ENCODE data around the gene RRBP1.

The RRBP1 gene

DNA sequence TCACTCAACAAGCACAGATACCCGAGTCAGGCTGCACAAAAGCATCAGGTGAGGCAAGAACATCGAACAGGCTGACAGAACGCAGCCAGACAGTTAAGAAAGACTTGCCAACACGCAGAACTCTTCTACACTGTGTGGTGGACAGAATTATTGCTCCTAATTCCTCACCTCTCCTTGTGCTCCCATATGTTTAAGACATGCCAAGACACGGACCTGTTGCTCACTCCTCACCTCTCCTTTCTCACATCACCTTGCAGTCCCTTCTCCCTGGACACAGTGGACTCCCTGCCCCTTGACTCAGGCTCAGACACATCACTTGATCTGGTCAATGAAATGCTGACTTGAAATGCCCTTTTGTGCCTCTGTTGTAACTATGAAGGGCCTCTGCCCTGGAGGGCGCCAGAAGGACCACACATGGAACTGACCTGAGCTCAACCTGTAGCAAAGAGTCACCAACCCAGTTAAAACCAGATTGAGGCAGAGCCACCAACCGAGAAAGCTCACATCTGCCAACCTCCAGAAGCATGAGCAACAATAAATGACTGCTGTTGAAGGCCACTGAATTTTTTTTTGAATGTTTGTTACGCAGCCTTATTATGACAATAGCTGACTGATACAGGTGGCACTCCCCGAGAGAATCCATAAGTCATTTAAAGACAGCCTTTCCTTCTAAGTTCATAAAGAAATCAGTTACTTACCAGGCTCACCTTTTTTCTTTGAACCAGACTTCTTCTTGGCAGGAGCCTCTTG lies 24.0 kb downstream of the RRBP1 start:
- no peak for ATAC-seq (ENCODE audit: low read depth)
- Mint-ChIP-seq H3K36me3 (peaks cover 15% of the 10 kb centered on the region), H3K4me1 (no peaks in the 10 kb centered on the region), H3K27ac (no peak overlapping the region), H3K27me3 (no peaks in the 10 kb centered on the region), H3K9me3 (peaks cover 3% of the 10 kb centered on the region), H3K4me3 (no peak overlapping the region)
- no peak for DNase-seq (ENCODE audit: low spot score in 2 of 2)

DNA sequence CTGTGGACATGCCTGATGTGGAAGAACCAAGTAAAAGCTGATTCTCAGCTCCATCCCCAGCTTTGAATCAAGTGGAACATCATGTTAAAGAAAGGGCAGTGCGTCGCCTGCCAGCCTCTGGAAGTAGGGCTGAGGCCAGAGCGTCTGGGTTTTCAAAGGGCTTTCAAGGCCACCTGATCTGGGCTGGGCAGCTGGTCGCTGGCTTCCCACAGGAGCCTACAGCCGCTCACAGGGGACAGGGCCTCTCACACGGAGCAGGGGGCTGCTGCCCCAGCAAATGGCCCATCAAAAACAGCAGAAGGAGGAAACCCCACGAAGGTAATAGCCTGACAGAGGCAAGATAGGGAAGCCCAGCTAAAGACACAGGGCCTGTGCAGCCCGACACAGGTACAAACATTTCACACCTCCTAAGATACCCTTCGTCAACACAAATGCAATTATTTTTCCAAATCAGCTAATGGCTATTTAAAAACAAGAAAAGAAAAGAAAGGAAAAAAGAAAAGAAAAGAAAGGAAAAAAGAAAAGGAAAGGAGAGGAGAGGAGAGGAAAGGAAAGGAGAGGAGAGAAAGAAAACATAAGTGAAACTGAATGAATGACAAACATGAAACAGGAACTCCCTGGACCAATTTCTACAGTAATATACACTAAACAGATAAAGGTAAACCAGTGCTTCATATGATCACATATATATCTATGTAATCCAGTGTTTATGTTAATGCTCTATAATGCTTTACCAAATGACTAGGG lies 24.8 kb downstream of the RRBP1 start:
- H3K4me1 Mint-ChIP-seq = no peaks in the 10 kb centered on the region
- DNase-seq (ENCODE audit: low spot score in 2 of 2) = no peak
- H3K27ac Mint-ChIP-seq = no peak overlapping the region
- peaks cover 15% of the 10 kb centered on the region for H3K36me3 Mint-ChIP-seq
- peaks cover 3% of the 10 kb centered on the region for H3K9me3 Mint-ChIP-seq
- H3K4me3 Mint-ChIP-seq = no peak overlapping the region
- ATAC-seq (ENCODE audit: low read depth) = no peak
- H3K27me3 Mint-ChIP-seq = no peaks in the 10 kb centered on the region

DNA sequence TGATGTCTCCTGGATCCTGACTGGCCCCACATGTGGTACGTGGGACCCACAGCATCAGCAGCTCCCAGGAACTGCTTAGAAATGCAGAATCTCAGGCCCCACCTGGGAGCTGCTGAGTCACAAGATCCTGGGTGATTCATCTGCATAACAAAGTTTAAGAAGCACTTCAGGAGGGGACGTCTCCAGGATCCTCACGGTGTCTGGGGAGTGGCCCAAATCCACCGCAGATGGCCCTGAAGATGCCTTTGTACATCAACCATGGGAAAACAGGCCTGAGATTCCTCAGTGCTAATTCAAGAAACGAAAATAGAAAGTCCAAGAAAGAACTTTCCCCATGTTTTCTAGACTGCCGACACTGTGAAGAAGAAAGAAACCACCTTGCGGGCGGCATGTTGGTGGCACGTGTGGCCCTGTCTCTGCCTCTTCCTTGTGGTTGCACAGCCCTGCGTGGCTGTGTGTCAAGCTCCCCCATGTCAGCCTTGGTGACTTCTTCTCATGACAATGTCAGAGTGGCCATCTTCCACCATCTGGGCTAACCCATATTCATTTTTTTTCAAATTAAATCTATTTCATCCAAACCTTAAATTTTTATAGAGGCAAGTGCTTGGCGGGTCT lies 26.1 kb downstream of the RRBP1 start:
- DNase-seq (ENCODE audit: low spot score in 2 of 2) (no peak), ATAC-seq (ENCODE audit: low read depth) (no peak)
- H3K4me1 Mint-ChIP-seq = no peaks in the 10 kb centered on the region
- no peak overlapping the region for H3K4me3 Mint-ChIP-seq
- H3K27ac Mint-ChIP-seq = no peak overlapping the region
- peaks cover 3% of the 10 kb centered on the region for H3K9me3 Mint-ChIP-seq
- peaks cover 15% of the 10 kb centered on the region for H3K36me3 Mint-ChIP-seq
- H3K27me3 Mint-ChIP-seq = no peaks in the 10 kb centered on the region

DNA sequence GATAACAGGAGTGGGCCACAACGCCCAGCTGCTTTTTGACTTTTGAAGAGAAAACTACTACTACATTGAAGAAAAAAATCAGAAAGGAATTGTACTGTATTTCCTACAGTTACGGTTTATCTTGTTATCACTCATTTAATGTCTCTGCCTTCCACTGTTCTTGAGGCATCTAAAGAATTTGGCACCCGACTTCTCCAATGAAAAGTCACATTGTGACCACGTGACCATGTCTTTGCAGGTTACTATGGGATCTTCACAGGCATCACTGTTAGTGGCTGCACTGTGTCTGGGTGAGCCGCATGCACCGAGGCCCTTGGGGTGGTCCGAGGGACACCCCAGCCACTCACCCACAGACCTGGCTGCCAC lies 26.8 kb downstream of the RRBP1 start:
- ATAC-seq (ENCODE audit: low read depth) = no peak
- H3K4me1 Mint-ChIP-seq = no peaks in the 10 kb centered on the region
- peaks cover 15% of the 10 kb centered on the region for H3K36me3 Mint-ChIP-seq
- H3K4me3 Mint-ChIP-seq = no peak overlapping the region
- no peak for DNase-seq (ENCODE audit: low spot score in 2 of 2)
- H3K9me3 Mint-ChIP-seq = peaks cover 3% of the 10 kb centered on the region
- H3K27ac Mint-ChIP-seq = no peak overlapping the region
- H3K27me3 Mint-ChIP-seq = no peaks in the 10 kb centered on the region

DNA sequence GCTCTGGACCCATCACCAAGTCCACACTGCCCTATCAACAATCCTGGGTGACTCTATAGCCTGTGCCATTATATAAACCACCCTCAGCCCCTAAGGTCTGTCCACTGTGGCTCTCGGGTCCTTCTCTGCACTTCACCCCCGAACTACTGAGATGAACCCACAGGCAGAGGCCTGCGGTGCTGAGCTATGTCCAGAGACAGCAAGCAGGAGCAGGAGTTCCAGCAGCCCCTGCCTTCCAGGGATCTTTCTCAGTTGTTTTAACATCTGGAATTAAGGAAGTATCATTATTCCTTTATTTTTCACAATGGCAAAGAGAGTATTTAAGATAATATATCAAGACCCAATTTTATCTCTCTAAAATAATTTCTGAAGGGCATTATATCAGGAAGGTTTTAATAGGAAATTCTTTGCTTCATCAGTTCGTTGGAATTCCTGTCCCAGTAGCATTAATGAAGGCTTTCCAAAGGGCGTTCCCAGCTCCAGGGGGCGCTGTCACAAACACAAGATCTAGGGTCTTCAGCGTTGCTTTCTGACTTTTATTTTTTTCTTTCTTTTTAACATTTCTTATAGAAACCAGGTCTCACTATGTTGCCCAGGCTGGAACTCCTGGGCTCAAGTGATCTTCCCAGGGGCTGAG lies 27.3 kb downstream of the RRBP1 start:
- H3K27ac Mint-ChIP-seq = no peak overlapping the region
- no peaks in the 10 kb centered on the region for H3K27me3 Mint-ChIP-seq
- DNase-seq (ENCODE audit: low spot score in 2 of 2) (no peak), ATAC-seq (ENCODE audit: low read depth) (no peak)
- H3K4me1 Mint-ChIP-seq = no peaks in the 10 kb centered on the region
- H3K36me3 Mint-ChIP-seq = peaks cover 13% of the 10 kb centered on the region
- no peak overlapping the region for H3K4me3 Mint-ChIP-seq
- H3K9me3 Mint-ChIP-seq = peaks cover 3% of the 10 kb centered on the region

DNA sequence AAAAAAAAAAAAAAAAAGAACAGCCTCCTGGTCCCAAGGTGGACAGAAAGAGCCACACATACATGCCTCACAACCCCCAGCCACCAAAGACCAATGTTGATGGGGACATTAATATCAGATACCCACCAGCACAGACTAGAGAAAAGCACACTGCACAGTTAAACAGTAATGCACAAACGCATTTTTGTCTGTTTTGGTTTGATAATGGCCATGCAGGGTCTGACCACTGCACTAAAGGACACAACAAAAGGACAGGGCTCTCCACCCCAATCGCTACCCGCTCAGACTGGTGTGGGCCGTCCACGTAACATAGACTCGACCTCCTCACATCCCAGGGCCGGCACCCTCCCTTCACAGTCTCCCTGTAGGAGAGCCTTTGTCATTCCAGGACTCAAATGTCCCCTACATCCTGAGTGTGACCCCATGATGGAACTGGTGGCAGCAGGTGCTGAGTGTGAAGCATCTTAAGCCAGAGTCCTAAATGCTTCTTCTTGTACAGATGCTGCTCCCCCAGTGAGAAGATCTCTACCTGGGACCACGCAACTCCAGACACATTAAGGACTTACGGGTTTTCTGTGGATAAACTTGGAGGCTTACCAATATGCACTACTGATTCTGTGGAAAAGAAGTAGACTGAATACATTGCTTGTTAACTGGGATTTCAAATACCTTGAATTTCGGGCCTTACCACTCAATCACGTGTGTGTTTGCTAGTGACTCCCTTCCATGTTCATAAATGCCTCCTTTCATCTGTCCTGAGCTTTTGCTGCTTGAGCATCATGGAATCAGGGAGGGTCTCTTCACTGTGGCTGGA lies 28.0 kb downstream of the RRBP1 start:
- H3K36me3 Mint-ChIP-seq = peaks cover 11% of the 10 kb centered on the region
- DNase-seq (ENCODE audit: low spot score in 2 of 2) = no peak

DNA sequence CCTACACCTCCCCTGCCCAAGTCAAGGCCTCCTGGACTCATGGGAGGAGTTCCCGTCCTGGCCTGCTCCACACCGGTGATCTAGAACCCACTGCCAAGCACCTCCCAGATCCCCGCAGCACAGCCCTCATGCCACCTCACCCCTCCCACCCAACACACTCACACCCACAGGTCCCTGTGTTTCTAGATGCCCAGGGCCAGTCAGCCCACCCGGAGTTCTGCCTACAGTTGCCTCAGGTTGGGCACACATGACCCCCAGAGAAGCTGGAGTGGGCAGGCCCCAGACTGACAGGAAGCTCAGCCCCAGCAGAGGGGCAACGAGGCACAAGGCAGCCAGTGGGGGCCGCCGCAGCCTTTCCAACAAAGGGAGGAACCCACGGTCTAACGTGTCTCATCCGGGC lies 29.6 kb downstream of the RRBP1 start:
- Mint-ChIP-seq H3K36me3 (no peaks in the 10 kb centered on the region), H3K4me3 (no peak overlapping the region), H3K27ac (no peak overlapping the region), H3K27me3 (no peaks in the 10 kb centered on the region), H3K4me1 (no peaks in the 10 kb centered on the region), H3K9me3 (no peaks in the 10 kb centered on the region)
- ATAC-seq (ENCODE audit: low read depth) (no peak), DNase-seq (ENCODE audit: low spot score in 2 of 2) (no peak)

More for the DNA sequence above, 28.0 kb downstream of the RRBP1 start:
- H3K4me3 Mint-ChIP-seq = no peak overlapping the region
- H3K27ac Mint-ChIP-seq = no peak overlapping the region
- H3K27me3 Mint-ChIP-seq = no peaks in the 10 kb centered on the region
- H3K4me1 Mint-ChIP-seq = no peaks in the 10 kb centered on the region
- peaks cover 3% of the 10 kb centered on the region for H3K9me3 Mint-ChIP-seq
- ATAC-seq (ENCODE audit: low read depth) = no peak

DNA sequence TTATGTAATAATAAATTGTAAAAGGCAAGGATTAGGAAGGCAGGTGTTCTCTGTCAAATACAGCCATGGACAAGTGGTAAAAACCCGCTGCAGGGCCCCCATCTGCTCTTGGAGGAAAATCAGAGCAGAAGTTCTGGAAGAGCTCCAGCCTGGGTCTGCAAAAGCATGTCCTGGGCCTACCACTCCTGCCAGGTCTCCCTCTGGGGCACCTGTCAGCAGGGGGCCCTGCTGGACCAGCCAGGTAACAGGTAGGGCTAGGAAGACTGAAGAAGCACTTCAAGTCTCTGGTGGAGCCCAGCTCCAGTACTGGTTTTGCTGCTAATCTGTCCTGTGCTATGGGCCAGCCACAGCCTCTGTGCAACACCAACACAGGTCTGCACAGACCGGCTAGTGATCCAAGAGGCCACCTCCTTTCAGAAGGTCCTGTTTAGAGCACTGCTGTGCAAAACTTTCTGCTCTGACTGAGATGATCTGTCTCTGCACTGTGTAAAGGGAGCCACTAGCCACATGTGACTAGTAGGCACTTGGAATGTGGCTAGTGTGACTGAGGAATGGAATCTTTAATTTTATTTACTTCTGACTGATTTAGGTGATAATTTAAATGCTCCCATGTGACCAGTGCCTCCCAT lies 30.2 kb downstream of the RRBP1 start:
- ATAC-seq (ENCODE audit: low read depth) (no peak), DNase-seq (ENCODE audit: low spot score in 2 of 2) (no peak)
- Mint-ChIP-seq H3K27me3 (no peaks in the 10 kb centered on the region), H3K36me3 (no peaks in the 10 kb centered on the region), H3K9me3 (no peaks in the 10 kb centered on the region), H3K4me3 (no peak overlapping the region), H3K4me1 (no peaks in the 10 kb centered on the region), H3K27ac (no peak overlapping the region)

DNA sequence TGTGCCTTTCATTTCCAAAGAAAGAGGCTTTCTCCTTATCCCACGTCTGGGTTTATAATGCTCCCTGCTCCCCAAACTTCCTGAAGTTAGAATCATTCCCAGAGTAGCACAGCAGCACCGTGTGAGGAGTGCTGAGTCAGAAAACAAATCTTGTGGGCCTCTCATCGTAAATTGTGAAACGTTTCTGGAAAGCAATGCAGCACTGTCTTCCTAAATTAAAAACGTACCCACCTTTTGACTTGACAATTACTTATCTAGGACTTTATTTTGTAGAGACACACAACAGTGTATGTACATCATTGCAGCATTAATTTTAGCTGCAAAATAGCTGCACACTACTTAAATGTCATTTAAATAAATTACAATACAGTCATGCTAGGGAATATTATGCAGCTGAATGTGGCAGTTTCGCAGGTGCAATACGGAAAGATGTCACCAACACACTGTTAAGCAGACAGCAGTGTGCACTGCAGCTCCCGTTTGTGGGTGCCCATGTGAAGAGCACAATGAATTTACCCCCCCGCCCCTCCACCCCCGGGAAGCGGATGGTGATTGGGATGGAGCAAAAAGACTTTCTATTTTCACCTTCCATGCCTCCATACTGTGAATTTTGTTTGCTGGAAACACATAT lies 30.8 kb downstream of the RRBP1 start:
- H3K36me3 Mint-ChIP-seq = no peaks in the 10 kb centered on the region
- DNase-seq (ENCODE audit: low spot score in 2 of 2) (no peak), ATAC-seq (ENCODE audit: low read depth) (no peak)
- no peaks in the 10 kb centered on the region for H3K4me1 Mint-ChIP-seq
- no peak overlapping the region for H3K27ac Mint-ChIP-seq
- H3K9me3 Mint-ChIP-seq = no peaks in the 10 kb centered on the region
- no peak overlapping the region for H3K4me3 Mint-ChIP-seq
- H3K27me3 Mint-ChIP-seq = no peaks in the 10 kb centered on the region

DNA sequence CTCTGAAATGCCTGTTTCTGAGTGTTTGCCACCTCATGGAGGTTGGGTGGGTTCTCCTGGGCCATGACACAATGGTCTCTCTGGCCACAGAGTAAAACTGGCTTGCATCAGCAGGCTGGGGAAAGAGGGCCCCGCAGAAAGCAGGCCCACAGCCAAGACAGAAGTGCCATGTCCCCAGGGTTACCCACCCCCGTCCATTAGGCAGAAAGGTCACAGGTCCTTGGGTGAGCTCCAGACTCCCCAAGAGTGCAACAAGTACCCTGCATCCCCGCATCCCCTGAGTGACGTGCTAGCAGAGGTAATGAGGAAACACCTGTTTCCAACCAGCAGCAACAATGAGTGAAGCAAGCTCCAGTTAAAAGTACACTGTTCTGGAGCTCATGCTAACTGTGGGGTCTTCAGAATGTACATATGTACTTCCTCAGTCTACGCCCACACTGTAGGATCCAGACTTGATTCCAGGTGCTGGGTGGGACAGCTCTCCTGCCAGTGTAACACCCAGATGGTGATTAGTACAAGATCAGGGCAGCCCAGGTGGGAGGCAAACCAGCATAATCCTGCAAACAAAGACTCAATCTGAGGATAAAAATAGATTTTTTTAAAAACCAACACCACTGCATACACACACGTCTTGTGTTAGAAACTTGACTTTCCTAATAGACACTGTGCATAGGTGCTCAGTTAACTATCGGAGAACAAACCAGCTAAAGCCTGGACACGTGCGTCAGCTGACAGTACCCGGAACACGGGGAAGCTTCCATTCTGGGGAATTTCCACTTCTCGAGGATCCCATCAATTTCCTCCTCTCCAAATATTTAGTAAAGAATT lies 31.5 kb downstream of the RRBP1 start:
- Mint-ChIP-seq H3K9me3 (no peaks in the 10 kb centered on the region), H3K27ac (no peak overlapping the region), H3K4me3 (no peak overlapping the region), H3K27me3 (no peaks in the 10 kb centered on the region), H3K4me1 (no peaks in the 10 kb centered on the region), H3K36me3 (no peaks in the 10 kb centered on the region)
- DNase-seq (ENCODE audit: low spot score in 2 of 2) (no peak), ATAC-seq (ENCODE audit: low read depth) (no peak)

DNA sequence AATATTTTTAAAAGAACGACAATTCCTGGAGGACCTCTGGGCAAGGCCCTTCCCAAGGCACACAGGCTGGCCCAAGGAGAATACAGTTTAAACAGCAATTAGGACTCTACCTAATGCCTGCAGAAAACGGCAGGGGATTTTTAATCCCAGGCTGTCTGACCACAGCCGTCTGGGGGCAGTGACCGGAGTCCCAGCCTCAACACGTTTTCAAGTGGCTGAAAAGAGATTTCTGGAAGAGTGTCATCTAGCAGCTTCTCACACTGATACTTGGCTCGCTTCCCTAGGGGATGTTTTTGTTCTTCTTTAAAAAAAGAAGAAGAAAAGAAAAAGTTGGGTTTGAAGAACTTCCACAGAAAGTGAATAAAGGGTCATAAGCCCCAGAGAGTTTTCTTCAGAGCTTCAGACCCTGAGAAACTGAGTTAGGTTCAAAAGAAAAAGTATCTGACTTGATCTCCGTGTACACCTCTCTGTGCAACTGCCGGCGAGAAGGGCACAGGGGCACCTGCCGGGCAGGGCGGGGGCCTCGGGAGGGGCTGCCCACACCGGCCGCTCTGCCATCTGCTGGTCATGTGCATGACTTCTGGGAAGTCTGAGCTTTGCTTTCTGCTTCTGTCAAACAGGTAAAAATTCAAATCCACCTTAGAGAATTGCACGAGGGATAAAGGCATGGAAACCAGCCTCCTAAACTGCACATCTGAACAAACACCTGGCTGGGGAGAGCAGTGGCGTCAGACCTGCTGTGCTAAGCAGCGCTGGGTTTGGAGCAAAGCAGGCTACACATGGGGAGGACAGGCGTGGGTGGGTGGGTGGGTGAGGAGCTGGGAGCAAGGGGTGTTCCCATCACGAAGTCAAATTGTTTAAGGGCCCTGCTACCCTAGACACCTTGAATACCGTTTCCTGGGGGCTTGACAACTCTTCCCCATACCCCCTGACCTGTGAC lies 33.0 kb downstream of the RRBP1 start:
- Mint-ChIP-seq H3K27me3 (no peaks in the 10 kb centered on the region), H3K9me3 (no peaks in the 10 kb centered on the region), H3K4me3 (no peak overlapping the region), H3K27ac (no peak overlapping the region), H3K4me1 (no peaks in the 10 kb centered on the region), H3K36me3 (no peaks in the 10 kb centered on the region)
- ATAC-seq (ENCODE audit: low read depth) (peak; percentile 84), DNase-seq (ENCODE audit: low spot score in 2 of 2) (peak in 1 of 2 donors; percentile 25)

DNA sequence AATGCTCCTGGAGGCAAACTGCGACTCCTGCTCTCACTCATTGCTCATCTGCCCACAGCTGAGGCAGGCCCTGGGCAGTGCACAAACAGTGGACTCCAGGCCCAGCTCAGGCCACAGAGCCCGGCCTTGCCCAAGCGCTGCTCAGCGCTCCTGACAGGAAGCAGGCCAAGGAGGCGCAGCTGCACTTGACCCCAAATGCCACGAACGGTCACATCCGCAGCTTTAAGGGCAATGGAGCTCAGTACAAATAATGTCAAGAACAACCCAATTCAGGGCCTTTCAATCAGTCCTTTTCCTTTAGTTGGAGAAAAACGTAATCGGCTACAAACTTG lies 33.8 kb downstream of the RRBP1 start:
- Mint-ChIP-seq H3K27me3 (no peaks in the 10 kb centered on the region), H3K4me3 (no peak overlapping the region), H3K4me1 (no peaks in the 10 kb centered on the region), H3K36me3 (no peaks in the 10 kb centered on the region), H3K9me3 (no peaks in the 10 kb centered on the region), H3K27ac (peak overlapping the region; percentile 58)
- ATAC-seq (ENCODE audit: low read depth) (no peak), DNase-seq (ENCODE audit: low spot score in 2 of 2) (no peak)
